Lower leg skin (tissue), 4 donors: ENCODE data around the gene TAT. TPM values are rescaled to one million over a fixed set of nuclear protein-coding genes. Genes with fewer than 3 reads are reported as not detected.

ENCODE experiments used
- DNase-seq, 2 donors: peaks; one replicate each; pipeline ENCODE4 v3.0.0-alpha.2; 2019; ENCODE audit warnings: low spot score in 2 of 2
- H3K4me3 ChIP-seq: fragments of 200-600 bp; sonication (generic); 2 replicates; pipeline ENCODE4 v1.5.1; 2017; ENCODE audit warnings: mild to moderate bottlenecking, low read depth; ENCODE audit not compliant: poor library complexity, severe bottlenecking
- POLR2A ChIP-seq, 2 donors: fragments of 450-650 bp; IDR thresholded peaks; one replicate each; pipeline ENCODE4 v1.6.1; 2016 to 2017; ENCODE audit warnings: antibody characterized with exemption in 2 of 2, mild to moderate bottlenecking in 1 of 2, moderate library complexity in 1 of 2
- WGBS, 2 donors: methylation state at CpG; one replicate each; pipeline ENCODE4 v1.1.5; 2018; 5-methylcytosine and 5-hydroxymethylcytosine counted together
- intact Hi-C: fragments of 100-400 bp; cut with DNase I; formaldehyde crosslinking; loops from one replicate; pipeline ENCODE4 v1.15.0; 2023; ENCODE audit warnings: low total_unique reads
- total RNA-seq, 4 donors: library from RNA; depleted of rRNA; stranded (reverse); fragments of >200 nt; gene quantifications; one replicate each; pipeline ENCODE4 v1.1.0, GENCODE V29; 2016
- TF ChIP-seq, protein P1 (sequence below), 3 donors: fragments of 450-650 bp; IDR thresholded peaks; one replicate each; pipeline ENCODE4 v1.5.1; 2016; ENCODE audit warnings: antibody characterized with exemption in 3 of 3, mild to moderate bottlenecking in 3 of 3, moderate library complexity in 2 of 3

TAT gene
- total RNA-seq, 4 donors from 2014 or later = not detected

DNA sequence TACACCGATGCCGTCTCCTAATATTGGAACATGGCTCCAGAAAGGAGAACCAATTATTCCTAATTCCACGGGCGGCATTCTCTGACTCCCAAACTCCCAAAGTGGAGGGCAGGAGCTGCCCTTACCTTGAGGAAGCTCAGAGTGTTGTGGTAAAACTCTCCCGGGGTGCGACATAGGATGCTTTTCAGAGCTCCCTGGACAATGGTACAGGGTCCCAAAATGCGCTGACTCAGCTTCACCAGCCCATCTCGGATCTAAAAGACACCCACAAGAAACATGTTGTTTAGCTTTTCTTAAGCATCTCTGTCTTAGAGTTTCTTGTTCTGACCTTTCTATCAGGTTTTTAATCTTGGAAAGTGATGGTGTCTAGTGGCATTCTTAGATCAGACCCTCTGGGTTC is 6.7 kb downstream of the TAT start:
- DNase-seq = no peak
- WGBS, 2 donors = 91 to 94% methylated on average over 8 of the region's 8 CpGs
- no peak overlapping the region for H3K4me3 ChIP-seq
- TF ChIP-seq, protein P1, sequence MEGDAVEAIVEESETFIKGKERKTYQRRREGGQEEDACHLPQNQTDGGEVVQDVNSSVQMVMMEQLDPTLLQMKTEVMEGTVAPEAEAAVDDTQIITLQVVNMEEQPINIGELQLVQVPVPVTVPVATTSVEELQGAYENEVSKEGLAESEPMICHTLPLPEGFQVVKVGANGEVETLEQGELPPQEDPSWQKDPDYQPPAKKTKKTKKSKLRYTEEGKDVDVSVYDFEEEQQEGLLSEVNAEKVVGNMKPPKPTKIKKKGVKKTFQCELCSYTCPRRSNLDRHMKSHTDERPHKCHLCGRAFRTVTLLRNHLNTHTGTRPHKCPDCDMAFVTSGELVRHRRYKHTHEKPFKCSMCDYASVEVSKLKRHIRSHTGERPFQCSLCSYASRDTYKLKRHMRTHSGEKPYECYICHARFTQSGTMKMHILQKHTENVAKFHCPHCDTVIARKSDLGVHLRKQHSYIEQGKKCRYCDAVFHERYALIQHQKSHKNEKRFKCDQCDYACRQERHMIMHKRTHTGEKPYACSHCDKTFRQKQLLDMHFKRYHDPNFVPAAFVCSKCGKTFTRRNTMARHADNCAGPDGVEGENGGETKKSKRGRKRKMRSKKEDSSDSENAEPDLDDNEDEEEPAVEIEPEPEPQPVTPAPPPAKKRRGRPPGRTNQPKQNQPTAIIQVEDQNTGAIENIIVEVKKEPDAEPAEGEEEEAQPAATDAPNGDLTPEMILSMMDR (IDR thresholded peaks at IDR 0.05) = no peak
- TF ChIP-seq POLR2A (IDR thresholded peaks at IDR 0.05) = no peak
- intact Hi-C loops = no loop called here

DNA sequence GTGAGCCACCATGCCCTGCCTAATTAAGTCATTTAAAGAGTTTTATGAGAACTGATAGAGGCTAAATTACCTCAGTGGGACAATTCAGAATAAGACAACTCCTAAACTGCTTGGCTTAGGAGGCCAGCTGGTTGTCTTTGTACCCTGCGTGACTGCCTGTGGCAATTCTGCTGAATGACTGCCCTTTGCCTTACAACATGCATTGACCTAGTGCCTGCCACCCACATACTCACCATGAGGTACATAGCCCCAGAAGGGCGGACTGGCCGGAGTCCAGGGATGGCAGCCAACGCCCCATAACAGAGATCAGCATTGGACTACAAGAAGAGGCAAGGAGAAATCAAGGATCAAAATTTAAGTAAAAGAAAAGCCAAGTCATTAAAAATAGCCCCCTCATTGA is 7.3 kb downstream of the TAT start:
- TF ChIP-seq POLR2A (IDR thresholded peaks at IDR 0.05) = no peak
- TF ChIP-seq, protein P1 (IDR thresholded peaks at IDR 0.05) = no peak
- WGBS, 2 donors = 71 to 80% methylated on average over 4 of the region's 4 CpGs
- DNase-seq = no peak
- intact Hi-C loops = no loop called here
- no peak overlapping the region for H3K4me3 ChIP-seq

DNA sequence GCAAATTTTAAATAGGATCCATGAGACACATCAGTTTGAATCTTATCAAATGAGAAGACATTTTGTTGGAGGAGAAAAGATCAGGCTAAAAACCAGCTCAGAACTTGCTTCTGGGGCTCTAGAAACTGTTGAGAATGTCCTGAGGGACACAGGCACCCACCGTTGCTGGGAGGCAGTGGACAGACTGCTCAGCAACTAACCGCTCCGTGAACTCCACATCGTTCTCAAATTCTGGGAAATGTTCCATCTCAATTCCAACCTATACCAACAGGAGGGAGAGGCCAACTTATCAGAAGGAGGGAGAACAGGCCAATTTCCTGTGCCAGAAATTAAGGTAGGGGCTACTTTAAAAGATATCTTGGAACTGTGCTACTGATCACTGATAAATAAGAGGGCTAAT is 8.3 kb downstream of the TAT start:
- no peak overlapping the region for H3K4me3 ChIP-seq
- 54 to 72% methylated on average over 4 of the region's 4 CpGs for WGBS, 2 donors
- intact Hi-C loops = no loop called here
- no peak for DNase-seq
- TF ChIP-seq, protein P1 (IDR thresholded peaks at IDR 0.05) = no peak
- TF ChIP-seq POLR2A (IDR thresholded peaks at IDR 0.05) = no peak

DNA sequence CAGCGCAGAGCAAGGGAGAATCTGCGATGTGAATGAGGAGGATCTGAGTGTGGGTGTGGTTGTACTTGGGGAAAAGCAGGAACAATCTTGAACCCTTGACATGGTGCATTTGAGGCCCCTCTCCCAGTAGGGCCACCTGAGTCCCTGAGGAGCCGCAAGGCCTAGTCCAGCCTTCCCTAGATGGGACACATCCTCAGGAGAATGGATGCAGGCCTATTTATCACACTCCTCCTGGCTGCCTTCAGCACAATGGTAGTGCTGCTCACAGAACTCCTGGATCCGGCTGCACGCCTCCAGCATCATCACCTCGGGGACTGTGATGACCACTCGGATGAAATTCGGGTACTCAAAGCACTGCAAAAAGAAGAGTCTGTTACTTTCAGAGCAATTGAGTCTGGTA is 9.0 kb downstream of the TAT start:
- DNase-seq = no peak
- 91% methylated on average over 8 of the region's 8 CpGs for WGBS, 2 donors
- intact Hi-C loops = no loop called here
- no peak overlapping the region for H3K4me3 ChIP-seq
- TF ChIP-seq, protein P1 (IDR thresholded peaks at IDR 0.05) = no peak
- TF ChIP-seq POLR2A (IDR thresholded peaks at IDR 0.05) = no peak

DNA sequence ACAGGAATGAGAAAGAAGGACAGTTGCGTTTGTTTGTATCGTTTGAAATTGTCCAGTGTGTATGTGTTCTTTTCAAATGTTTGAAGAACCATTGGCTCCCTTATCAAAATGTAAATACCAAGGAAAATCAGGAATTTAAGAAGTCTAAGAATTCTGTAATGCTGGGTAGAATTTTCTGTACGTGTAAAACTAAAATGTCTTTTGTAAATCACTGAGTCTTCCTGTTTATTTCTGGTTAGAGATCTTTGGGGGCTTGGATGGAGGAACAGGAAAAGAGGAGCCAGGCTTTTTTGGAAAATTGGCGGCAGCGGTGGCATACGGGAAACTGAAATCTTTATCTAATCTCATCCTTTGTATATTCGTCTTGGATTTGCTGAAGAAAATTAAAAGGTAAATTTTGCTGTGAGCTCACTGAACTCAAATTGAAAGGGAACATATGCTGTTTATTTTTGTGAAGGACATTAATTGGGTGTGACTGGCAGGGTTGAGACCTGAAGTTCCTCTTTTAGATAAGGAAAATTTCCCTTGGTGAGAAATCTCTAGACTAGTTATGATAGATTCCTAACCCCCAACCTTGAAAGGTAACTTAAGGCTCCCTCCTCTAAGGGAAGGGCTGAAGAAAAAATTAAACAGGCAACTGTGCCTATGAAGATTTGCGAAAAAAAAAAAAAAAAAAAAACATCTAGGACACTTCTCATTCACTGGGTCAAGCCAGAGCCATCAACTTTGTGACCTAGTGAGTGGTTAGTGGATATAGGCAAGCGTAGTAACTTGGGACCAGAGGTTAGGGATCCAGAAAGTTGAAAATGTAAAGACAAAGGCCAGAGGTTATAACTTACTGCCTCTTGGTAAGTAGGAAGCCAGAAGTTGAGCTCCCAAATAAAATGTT is 10.8 kb downstream of the TAT start:
- TF ChIP-seq, protein P1 (IDR thresholded peaks at IDR 0.05) = no peak
- no peak for TF ChIP-seq POLR2A (IDR thresholded peaks at IDR 0.05)
- 79 to 80% methylated on average over 8 to 9 of the region's 9 CpGs for WGBS, 2 donors
- H3K4me3 ChIP-seq = no peak overlapping the region

More for the DNA sequence above, 10.8 kb downstream of the TAT start:
- intact Hi-C loops = no loop called here
- DNase-seq = no peak
